C4-2B (cell line): ENCODE results near the gene TPBG.

Source experiments
- H3K27ac ChIP-seq: fragments of 450-650 bp; 2 replicates; pipeline ENCODE4 v1.5.1; 2017
- ZFX ChIP-seq: fragments of 450-650 bp; IDR thresholded peaks from 2 replicates; pipeline ENCODE4 v1.6.1; 2017
- TF ChIP-seq, protein P1 (sequence below): fragments of 450-650 bp; conservative IDR thresholded peaks from 2 replicates; pipeline ENCODE4 v1.5.1; 2017; ENCODE audit warnings: mild to moderate bottlenecking

TPBG gene

DNA sequence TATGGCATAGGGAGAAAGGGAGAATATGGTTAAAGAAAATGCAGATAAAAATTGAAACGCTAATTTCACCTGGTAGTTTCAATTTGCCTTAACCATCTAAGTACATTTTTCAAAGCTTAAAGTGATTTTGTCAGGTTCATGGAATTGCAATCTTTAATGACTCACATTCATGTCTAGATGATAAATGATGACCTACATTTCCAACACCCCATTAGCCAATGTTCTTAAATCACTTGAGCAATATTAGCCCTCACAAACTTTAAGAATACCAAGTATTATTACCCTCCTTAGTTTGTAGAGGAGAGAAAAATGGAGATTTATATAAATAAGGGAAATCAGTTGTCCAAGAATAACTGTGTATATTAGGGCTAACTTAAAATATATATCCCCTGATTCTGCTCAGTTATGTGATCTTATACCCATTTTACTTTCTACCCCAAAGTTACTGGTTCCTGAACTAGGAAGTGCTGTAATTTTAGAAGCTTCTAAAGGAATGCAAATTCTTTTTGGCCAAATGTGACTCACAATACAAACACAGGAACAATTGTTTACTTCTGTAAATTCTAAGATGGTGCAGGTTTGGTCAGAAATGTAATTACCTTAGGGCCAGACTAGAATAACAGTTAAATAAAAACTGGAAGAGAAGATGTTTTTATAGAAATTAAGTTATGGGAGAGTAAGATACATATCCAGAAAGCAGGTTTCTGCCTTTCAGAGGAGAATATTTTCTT, 34.5 kb downstream of the TPBG start:
- no peak overlapping the region for H3K27ac ChIP-seq
- TF ChIP-seq ZFX: no peak
- TF ChIP-seq, protein P1, sequence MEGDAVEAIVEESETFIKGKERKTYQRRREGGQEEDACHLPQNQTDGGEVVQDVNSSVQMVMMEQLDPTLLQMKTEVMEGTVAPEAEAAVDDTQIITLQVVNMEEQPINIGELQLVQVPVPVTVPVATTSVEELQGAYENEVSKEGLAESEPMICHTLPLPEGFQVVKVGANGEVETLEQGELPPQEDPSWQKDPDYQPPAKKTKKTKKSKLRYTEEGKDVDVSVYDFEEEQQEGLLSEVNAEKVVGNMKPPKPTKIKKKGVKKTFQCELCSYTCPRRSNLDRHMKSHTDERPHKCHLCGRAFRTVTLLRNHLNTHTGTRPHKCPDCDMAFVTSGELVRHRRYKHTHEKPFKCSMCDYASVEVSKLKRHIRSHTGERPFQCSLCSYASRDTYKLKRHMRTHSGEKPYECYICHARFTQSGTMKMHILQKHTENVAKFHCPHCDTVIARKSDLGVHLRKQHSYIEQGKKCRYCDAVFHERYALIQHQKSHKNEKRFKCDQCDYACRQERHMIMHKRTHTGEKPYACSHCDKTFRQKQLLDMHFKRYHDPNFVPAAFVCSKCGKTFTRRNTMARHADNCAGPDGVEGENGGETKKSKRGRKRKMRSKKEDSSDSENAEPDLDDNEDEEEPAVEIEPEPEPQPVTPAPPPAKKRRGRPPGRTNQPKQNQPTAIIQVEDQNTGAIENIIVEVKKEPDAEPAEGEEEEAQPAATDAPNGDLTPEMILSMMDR: no peak

DNA sequence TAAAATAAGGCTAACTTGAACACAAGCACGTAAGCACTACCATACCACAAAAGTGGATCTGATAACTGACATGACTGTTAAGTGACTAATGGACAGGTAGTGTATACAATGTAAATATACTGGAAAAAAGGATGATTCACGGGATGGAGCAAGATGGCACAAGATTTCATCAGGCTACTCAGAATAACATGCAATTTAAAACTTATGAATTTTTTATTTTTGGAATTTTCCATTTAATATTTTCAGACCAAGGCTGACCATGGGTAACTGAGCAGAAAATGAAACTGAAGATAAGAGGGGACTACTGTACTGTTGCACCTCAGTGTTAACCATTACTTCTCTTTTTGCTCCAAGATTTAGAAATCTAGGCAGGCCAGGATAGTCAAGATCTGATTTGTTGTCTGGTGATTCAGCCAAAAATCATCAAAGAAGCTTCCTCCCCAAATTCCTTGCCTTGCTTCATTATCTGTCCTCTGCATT, 45.4 kb downstream of the TPBG start:
- H3K27ac ChIP-seq: no peak overlapping the region
- TF ChIP-seq, protein P1: no peak
- TF ChIP-seq ZFX: no peak

DNA sequence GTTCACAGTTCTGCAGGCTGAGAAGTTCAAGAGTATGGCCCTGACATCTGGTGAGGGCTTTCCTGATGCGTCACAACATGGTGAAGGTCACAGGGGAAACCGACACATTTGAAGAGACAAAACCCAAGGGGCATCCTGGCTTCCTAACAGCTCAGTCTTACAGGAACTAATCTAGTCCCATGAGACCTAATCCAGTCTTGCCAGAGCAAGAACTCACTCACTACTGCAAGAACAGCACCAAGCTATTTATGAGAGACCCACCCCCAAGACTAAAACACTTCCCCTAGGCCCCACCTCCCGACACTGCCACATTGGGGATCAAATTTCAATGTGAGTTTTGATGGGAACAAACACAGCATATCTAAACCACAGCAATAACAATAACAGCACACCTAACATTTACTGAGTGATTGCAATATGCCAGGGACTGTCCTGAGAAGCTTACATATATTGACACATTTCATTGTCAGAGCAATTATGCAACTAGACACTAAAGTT, 46.6 kb downstream of the TPBG start:
- TF ChIP-seq, protein P1: no peak
- no peak for TF ChIP-seq ZFX
- no peak overlapping the region for H3K27ac ChIP-seq

DNA sequence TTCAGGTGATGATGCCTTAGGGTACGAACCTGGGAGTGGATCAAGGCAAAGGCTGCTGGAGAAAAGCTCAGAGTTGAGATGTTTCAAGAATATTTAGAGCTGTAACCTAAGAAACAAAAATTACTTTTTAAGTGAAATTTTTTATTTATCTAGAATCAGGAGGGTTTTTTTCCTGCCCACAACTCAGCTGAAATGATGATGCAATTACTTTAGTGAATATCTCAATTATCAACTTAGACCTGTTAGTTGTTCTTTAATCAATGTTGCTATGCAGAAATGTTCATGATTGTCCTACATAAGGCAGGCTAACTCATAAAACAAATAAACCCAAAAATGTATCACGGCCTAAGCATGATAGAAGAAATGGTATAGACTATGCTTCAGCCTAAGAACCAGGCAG, 50.3 kb downstream of the TPBG start:
- no peak overlapping the region for H3K27ac ChIP-seq
- no peak for TF ChIP-seq ZFX
- TF ChIP-seq, protein P1: no peak

DNA sequence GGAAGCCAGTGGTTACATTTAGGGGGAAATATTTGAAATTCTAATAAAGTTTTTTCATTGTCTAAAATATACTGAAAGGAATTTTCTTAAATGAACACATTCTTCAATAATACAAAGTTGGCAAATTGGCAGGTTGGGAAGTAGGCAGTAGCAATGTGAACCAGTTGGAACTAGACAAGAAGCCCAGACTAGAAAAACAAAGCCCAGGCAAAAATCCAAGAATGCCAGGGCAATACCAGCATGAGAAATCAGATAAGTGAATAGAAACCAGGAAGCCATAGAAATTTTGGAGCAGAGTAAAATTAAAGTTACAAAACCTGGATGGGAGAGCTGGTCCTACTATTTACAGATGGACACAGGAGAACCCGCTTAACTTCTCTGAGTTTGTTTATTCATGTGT, 52.2 kb downstream of the TPBG start:
- H3K27ac ChIP-seq: no peak overlapping the region
- TF ChIP-seq, protein P1: no peak
- no peak for TF ChIP-seq ZFX

DNA sequence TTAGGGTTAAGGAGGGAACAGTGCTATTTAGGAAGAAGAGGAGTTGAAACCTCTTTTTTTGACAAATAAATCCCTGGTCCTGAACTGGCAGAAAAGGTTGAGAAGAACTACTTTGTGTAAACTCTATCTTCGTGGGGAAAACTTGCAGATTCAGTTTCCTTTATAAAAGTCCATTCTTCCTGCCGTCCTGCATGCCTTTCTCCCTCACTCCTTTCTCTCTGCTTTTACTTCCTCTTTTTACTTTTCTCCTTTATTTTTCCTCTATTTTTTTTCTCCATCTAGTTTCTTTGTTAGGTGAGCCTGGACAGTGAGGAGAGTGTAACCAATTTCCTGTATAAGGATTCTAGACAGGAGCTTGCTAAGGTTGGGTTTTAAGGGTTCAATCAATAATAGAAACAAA, 52.7 kb downstream of the TPBG start:
- H3K27ac ChIP-seq: no peak overlapping the region

More for the DNA sequence above, 52.7 kb downstream of the TPBG start:
- TF ChIP-seq, protein P1: no peak
- TF ChIP-seq ZFX: no peak
